ENCODE results near the gene RHBDF2.

Gene RHBDF2

DNA sequence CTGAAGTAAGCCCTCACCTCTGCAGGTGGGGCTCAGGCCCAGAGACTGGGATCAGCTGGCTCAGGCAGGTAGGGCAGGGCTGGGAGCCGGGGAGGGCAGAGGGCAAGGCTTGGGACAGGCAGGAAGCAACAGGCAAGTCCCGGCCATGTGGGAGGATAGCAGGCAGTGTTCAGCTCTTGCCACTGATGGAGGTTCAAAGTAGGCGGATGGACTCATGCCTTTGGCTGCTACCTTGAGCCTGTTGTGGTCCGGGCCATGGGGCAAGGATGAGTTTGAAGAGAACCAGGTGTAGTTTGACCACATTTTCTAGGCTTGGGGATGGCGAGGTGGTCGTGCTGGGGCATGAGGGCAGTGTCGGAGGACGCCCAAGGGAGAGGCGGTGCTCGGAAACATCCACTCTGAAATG is 41.3 kb upstream of the RHBDF2 start:
- no peak overlapping the region for H3K4me3 ChIP-seq (ENCODE audit: control insufficient read depth in 1 of 7, extremely low read depth in 1 of 7, insufficient read depth in 4 of 7, low read depth in 2 of 7, low read length in 6 of 7)
- H3K4me1 ChIP-seq (ENCODE audit: control extremely low read depth in 1 of 4, control insufficient read depth in 4 of 4, insufficient read depth in 4 of 4, low read length in 3 of 4) = peaks cover 1 to 66% (median 63%) of the 10 kb centered on the region in 4 experiments
- H3K27me3 ChIP-seq (replicated peaks in 2 of 5; ENCODE audit: control insufficient read depth in 4 of 5, insufficient read depth in 5 of 5, low read length in 4 of 5) = peaks cover 0 to 24% (median 14%) of the 10 kb centered on the region in 5 experiments
- no peak overlapping the region for H3K27ac ChIP-seq (ENCODE audit: insufficient read depth in 1 of 2, low read depth in 1 of 2, low read length in 2 of 2, poor library complexity in 1 of 2, severe bottlenecking in 2 of 2)
- WGBS (ENCODE audit: insufficient coverage) = 93% methylated on average over 10 of the region's 10 CpGs
- ChIA-PET CTCF (interaction anchor here (1.7 to 4.9 kb wide), 4 partner anchors 14 to 20 kb away, joined by 3 to 92 read pairs (median 19); no protein-coding TSS in a partner anchor), POLR2A (no interaction called here)
- H3K36me3 ChIP-seq (ENCODE audit: control insufficient read depth in 4 of 4, insufficient read depth in 4 of 4, low read length in 3 of 4) = no peaks in the 10 kb centered on the region
- no peaks in the 10 kb centered on the region for H3K9me3 ChIP-seq (ENCODE audit: control extremely low read depth in 1 of 5, control insufficient read depth in 4 of 5, insufficient read depth in 2 of 5, low read depth in 1 of 5, low read length in 4 of 5)
- no peak for DNase-seq

DNA sequence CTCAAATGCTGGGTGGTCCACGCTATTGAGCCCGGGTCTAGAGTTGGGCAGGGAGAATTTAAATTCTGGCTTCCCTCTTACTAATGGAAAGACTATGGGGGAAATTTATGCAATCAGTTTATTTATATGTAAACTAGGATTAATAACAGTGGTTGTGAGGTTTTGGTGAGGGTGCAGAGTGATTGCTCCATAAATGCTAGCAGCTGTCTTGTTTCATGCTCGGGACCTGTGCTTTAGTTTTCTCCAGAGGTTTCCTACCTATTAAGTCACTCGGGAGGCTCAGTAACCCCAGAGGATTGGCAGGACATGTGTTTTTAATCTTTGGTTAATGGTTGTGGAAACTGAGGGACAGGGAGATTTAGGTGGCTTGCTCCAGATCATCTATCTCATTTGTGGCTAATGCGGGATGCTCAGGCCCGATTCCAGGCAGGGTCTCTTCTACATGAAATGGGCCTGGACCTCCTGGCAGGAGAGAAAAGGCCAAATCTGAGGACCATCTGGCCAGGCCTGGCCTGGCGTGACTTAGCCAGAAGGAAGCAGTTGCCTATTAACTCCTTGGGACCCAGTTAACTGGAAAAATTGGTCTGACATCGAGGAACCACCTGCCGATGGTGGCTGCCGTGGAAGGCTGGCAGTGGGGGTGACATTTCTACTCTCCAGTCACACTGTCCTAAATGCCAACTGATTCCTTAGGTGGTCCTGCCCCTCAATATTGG is 40.7 kb upstream of the RHBDF2 start:
- 100% methylated on average over 6 of the region's 10 CpGs for WGBS (ENCODE audit: insufficient coverage)
- ChIA-PET POLR2A (no interaction called here), CTCF (interaction anchor here (3.9 kb wide), 1 partner anchor 15 kb away, joined by 20 read pairs; no protein-coding TSS in a partner anchor)
- Histone ChIP-seq H3K36me3 (ENCODE audit: control insufficient read depth in 4 of 4, insufficient read depth in 4 of 4, low read length in 3 of 4) (no peaks in the 10 kb centered on the region), H3K27ac (ENCODE audit: insufficient read depth in 1 of 2, low read depth in 1 of 2, low read length in 2 of 2, poor library complexity in 1 of 2, severe bottlenecking in 2 of 2) (no peak overlapping the region), H3K4me3 (ENCODE audit: control insufficient read depth in 1 of 7, extremely low read depth in 1 of 7, insufficient read depth in 4 of 7, low read depth in 2 of 7, low read length in 6 of 7) (no peak overlapping the region), H3K9me3 (ENCODE audit: control extremely low read depth in 1 of 5, control insufficient read depth in 4 of 5, insufficient read depth in 2 of 5, low read depth in 1 of 5, low read length in 4 of 5) (no peaks in the 10 kb centered on the region), H3K27me3 (replicated peaks in 2 of 5; ENCODE audit: control insufficient read depth in 4 of 5, insufficient read depth in 5 of 5, low read length in 4 of 5) (peaks cover 0 to 29% (median 18%) of the 10 kb centered on the region in 5 experiments), H3K4me1 (ENCODE audit: control extremely low read depth in 1 of 4, control insufficient read depth in 4 of 4, insufficient read depth in 4 of 4, low read length in 3 of 4) (peaks cover 0 to 63% (median 58%) of the 10 kb centered on the region in 4 experiments)
- no peak for DNase-seq

DNA sequence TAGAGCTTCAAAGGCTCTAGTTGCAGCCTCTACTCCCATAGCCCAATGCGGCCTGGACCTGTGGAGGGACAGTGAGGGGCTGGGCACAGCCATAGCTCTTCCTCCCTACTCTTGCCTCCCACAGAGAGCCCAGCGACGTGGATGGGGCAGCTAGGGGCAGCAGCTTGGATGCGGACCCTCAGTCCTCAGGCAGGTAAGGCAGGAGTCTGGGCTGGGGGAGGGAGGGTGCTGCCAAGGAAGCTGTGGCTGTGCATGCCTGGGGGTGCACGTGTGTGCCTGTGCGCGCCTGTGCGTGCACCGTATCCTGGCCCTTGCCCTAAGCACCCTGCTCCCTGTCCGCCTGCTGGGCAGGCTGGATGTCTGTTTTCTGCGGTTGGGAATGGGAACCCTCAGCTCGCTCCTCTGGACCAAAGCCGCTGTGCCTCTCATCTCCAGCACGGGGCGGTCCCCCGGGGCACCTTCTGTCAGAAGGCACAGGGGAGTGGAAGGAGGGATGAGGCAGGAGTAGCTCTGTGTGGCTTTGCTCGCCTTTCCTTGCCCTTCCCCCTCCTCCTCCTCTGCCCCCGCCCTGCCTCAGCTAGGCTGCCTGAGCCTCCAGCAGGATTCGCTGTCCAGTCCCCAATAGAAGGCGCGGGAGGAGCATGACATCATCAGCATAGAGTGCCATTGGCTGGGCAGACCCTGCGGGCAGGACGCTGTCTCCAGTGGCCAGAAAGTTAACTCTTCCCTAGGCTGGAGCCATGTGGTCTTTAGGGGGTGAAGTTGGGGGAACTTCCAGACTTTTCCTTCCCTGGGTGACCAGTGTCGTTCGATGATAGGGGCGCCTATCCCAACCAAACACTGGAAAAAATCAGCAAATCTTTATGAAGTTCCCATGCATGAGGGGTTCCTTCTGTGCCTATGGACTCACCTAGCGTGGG is 39.4 kb upstream of the RHBDF2 start:
- CTCF ChIA-PET = interaction anchor here (1.1 to 3.9 kb wide), 7 partner anchors 9 to 17 kb away, joined by 3 to 20 read pairs (median 5); no protein-coding TSS in a partner anchor

DNA sequence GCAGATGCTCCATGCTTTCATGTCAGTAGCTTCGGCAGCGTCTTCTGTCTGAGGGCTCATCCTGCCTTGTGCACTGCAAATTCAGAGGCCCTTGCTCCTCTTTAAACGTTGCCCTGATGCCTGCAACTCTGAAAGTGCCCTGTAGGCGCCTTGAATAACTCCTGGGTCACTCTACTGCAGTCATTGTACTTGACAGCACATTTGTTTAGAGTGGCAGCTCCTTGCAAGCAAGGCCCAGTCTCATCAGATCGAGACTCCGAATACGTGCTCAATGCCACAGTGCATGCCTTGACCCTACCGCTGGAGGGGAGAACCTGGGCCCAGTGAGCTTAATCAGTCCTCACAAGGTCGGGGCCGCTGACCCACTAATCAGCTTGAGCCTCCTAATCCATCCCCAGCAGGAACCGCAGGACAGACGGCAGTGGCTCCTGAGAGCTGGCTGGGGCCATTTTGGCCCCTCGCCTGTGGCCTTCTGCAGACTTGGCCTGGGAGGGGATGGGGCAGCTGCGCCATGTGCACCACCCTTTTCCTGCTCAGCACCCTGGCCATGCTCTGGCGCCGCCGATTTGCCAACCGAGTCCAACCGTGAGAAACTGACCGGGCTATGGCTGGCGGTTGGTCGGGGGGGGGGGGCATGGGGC is 38.5 kb upstream of the RHBDF2 start, which contains the start of gene PRCD:
TSS of gene PRCD (plus strand) at position 414 of the 641 bp plus-strand sequence. CDS start at position 512, 98 bp downstream.
- Histone ChIP-seq H3K4me1 (ENCODE audit: control extremely low read depth in 1 of 4, control insufficient read depth in 4 of 4, insufficient read depth in 4 of 4, low read length in 3 of 4) (peaks cover 0 to 48% (median 41%) of the 10 kb centered on the region in 4 experiments), H3K27ac (ENCODE audit: insufficient read depth in 1 of 2, low read depth in 1 of 2, low read length in 2 of 2, poor library complexity in 1 of 2, severe bottlenecking in 2 of 2) (no peak within 1 kb of the TSS), H3K36me3 (ENCODE audit: control insufficient read depth in 4 of 4, insufficient read depth in 4 of 4, low read length in 3 of 4) (no peaks in the 10 kb centered on the region), H3K9me3 (ENCODE audit: control extremely low read depth in 1 of 5, control insufficient read depth in 4 of 5, insufficient read depth in 2 of 5, low read depth in 1 of 5, low read length in 4 of 5) (no peaks in the 10 kb centered on the region), H3K4me3 (ENCODE audit: control insufficient read depth in 1 of 7, extremely low read depth in 1 of 7, insufficient read depth in 4 of 7, low read depth in 2 of 7, low read length in 6 of 7) (peak within 1 kb of the TSS in 5 of 7 experiments; percentile 33 to 73 (median 53)), H3K27me3 (replicated peaks in 2 of 5; ENCODE audit: control insufficient read depth in 4 of 5, insufficient read depth in 5 of 5, low read length in 4 of 5) (peaks cover 4 to 41% (median 23%) of the 10 kb centered on the region in 5 experiments)
- CTCF ChIA-PET = interaction anchor here (1.1 to 3.9 kb wide), 7 partner anchors 9 to 17 kb away, joined by 3 to 20 read pairs (median 5); no protein-coding TSS in a partner anchor
- POLR2A ChIA-PET = interaction anchor here (1.4 kb wide), 2 partner anchors 12 to 13 kb away, joined by 3 to 4 read pairs; no protein-coding TSS in a partner anchor
- DNase-seq = no peak
- 96% methylated on average over 15 of the region's 22 CpGs for WGBS (ENCODE audit: insufficient coverage)

More for the DNA sequence above, 39.4 kb upstream of the RHBDF2 start:
- Histone ChIP-seq H3K9me3 (ENCODE audit: control extremely low read depth in 1 of 5, control insufficient read depth in 4 of 5, insufficient read depth in 2 of 5, low read depth in 1 of 5, low read length in 4 of 5) (no peaks in the 10 kb centered on the region), H3K27me3 (replicated peaks in 2 of 5; ENCODE audit: control insufficient read depth in 4 of 5, insufficient read depth in 5 of 5, low read length in 4 of 5) (peaks cover 4 to 41% (median 23%) of the 10 kb centered on the region in 5 experiments), H3K27ac (ENCODE audit: insufficient read depth in 1 of 2, low read depth in 1 of 2, low read length in 2 of 2, poor library complexity in 1 of 2, severe bottlenecking in 2 of 2) (no peak overlapping the region), H3K4me1 (ENCODE audit: control extremely low read depth in 1 of 4, control insufficient read depth in 4 of 4, insufficient read depth in 4 of 4, low read length in 3 of 4) (peaks cover 0 to 51% (median 45%) of the 10 kb centered on the region in 4 experiments), H3K36me3 (ENCODE audit: control insufficient read depth in 4 of 4, insufficient read depth in 4 of 4, low read length in 3 of 4) (no peaks in the 10 kb centered on the region), H3K4me3 (ENCODE audit: control insufficient read depth in 1 of 7, extremely low read depth in 1 of 7, insufficient read depth in 4 of 7, low read depth in 2 of 7, low read length in 6 of 7) (peak overlapping the region in 5 of 7 experiments; percentile 33 to 73 (median 53))
- DNase-seq = peak; percentile 71 to 91 (median 89)
- WGBS (ENCODE audit: insufficient coverage) = 9% methylated on average over 12 of the region's 27 CpGs
- POLR2A ChIA-PET = interaction anchor here (1.0 to 1.4 kb wide), 4 partner anchors 11 to 16 kb away, joined by 3 to 5 read pairs (median 4); no protein-coding TSS in a partner anchor

DNA sequence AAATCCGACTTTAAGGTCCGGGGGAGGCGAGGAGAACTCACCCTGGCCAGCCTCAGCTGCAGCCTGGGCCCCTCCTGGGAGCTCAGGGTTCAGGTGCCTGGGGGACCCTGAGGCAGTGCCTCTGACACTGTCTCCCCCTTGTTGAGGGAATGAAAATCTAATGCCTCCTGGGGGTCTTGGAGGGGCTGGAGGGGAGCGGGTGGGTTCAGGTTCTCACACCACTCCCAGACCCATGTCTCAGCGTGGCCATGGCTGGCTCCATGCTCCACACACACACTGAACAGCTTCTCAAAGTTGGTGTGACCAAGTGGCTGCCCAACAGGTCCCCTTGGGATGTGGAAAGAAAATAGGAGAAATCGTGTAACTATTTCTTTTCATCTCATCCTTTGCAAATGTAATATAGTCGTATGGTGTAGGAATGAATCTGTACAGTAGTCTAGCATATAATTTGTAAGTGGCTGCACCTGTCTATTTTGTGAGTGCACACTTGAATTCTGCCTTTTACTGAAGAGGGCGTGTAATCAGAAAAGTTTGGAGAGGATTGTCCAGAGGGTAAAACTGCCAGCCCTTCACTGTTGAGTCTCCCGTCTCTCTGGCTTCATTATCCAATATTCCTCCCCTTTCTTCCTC is 37.8 kb upstream of the RHBDF2 start:
- DNase-seq = no peak
- WGBS (ENCODE audit: insufficient coverage) = 95% methylated on average over 7 of the region's 9 CpGs
- H3K36me3 ChIP-seq (ENCODE audit: control insufficient read depth in 4 of 4, insufficient read depth in 4 of 4, low read length in 3 of 4) = no peaks in the 10 kb centered on the region
- H3K9me3 ChIP-seq (ENCODE audit: control extremely low read depth in 1 of 5, control insufficient read depth in 4 of 5, insufficient read depth in 2 of 5, low read depth in 1 of 5, low read length in 4 of 5) = no peaks in the 10 kb centered on the region
- peaks cover 4 to 41% (median 23%) of the 10 kb centered on the region in 5 experiments for H3K27me3 ChIP-seq (replicated peaks in 2 of 5; ENCODE audit: control insufficient read depth in 4 of 5, insufficient read depth in 5 of 5, low read length in 4 of 5)
- ChIA-PET POLR2A (no interaction called here), CTCF (interaction anchor here (1.0 to 3.9 kb wide), 6 partner anchors 10 to 18 kb away, joined by 3 to 20 read pairs (median 5); no protein-coding TSS in a partner anchor)
- peaks cover 0 to 44% (median 35%) of the 10 kb centered on the region in 4 experiments for H3K4me1 ChIP-seq (ENCODE audit: control extremely low read depth in 1 of 4, control insufficient read depth in 4 of 4, insufficient read depth in 4 of 4, low read length in 3 of 4)
- no peak overlapping the region for H3K27ac ChIP-seq (ENCODE audit: insufficient read depth in 1 of 2, low read depth in 1 of 2, low read length in 2 of 2, poor library complexity in 1 of 2, severe bottlenecking in 2 of 2)
- H3K4me3 ChIP-seq (ENCODE audit: control insufficient read depth in 1 of 7, extremely low read depth in 1 of 7, insufficient read depth in 4 of 7, low read depth in 2 of 7, low read length in 6 of 7) = no peak overlapping the region
